Vagina (tissue), 2 donors: ENCODE results near the gene MUC4.

Experiments
- POLR2A ChIP-seq, 2 donors: fragments of 450-650 bp; IDR thresholded peaks; one replicate each; pipeline ENCODE4 v1.6.1; 2017; ENCODE audit warnings: antibody characterized with exemption in 2 of 2, mild to moderate bottlenecking in 2 of 2, moderate library complexity in 2 of 2
- POLR2AphosphoS5 ChIP-seq, 2 donors: sonication (generic); formaldehyde crosslinking; IDR thresholded peaks; one replicate each; pipeline ENCODE4 v1.9.0; 2017; ENCODE audit warnings: antibody characterized with exemption in 2 of 2, mild to moderate bottlenecking in 2 of 2, low read depth in 1 of 2; ENCODE audit not compliant: insufficient read depth in 1 of 2
- TF ChIP-seq, protein P1 (sequence below), 3 experiments: fragments of 450-650 bp in 2 of 3; fragments of 200-600 bp in 1 of 3; sonication (generic) in 1 of 3; IDR thresholded peaks; one replicate each; pipeline ENCODE4 v1.5.1; 2017 to 2019; ENCODE audit warnings: antibody characterized with exemption in 3 of 3, mild to moderate bottlenecking in 2 of 3, moderate library complexity in 2 of 3

DNA sequence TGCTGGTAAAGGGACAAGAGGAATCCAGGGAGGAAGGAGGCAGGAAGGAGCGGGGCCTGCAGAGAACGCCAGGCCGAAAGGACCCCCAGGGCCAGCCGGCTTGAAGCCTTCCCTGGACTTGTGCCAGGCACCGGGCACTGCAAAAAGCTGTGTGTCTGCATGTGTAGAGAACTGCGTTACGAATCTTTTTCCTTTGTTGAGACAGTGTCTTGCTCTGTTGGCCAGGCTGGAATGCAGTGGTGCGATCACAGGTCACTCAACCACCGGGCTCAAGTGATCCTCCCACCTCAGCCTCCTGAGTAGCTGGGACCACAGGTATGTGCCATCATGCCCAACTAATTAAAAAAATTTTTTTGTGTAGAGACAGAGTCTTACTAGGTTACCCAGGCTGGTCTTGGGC, 17.0 kb upstream of the MUC4 start:
- no peak for TF ChIP-seq POLR2A (IDR thresholded peaks at IDR 0.05)
- TF ChIP-seq, protein P1, sequence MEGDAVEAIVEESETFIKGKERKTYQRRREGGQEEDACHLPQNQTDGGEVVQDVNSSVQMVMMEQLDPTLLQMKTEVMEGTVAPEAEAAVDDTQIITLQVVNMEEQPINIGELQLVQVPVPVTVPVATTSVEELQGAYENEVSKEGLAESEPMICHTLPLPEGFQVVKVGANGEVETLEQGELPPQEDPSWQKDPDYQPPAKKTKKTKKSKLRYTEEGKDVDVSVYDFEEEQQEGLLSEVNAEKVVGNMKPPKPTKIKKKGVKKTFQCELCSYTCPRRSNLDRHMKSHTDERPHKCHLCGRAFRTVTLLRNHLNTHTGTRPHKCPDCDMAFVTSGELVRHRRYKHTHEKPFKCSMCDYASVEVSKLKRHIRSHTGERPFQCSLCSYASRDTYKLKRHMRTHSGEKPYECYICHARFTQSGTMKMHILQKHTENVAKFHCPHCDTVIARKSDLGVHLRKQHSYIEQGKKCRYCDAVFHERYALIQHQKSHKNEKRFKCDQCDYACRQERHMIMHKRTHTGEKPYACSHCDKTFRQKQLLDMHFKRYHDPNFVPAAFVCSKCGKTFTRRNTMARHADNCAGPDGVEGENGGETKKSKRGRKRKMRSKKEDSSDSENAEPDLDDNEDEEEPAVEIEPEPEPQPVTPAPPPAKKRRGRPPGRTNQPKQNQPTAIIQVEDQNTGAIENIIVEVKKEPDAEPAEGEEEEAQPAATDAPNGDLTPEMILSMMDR (IDR thresholded peaks at IDR 0.05), result no peak
- TF ChIP-seq POLR2AphosphoS5 (IDR thresholded peaks at IDR 0.05; ENCODE audit: insufficient read depth in 1 of 2, low read depth in 1 of 2), result no peak
